ENCODE results near the gene DNAJC22. TPM values are rescaled to one million over a fixed set of nuclear protein-coding genes. Genes with fewer than 3 reads are reported as not detected.
A peak's percentile ranks its signal among the peaks of the same experiment; 100 is the strongest.

DNAJC22 gene
- total RNA-seq, 1 donor from 2014 or later, result 4.5 TPM

DNA sequence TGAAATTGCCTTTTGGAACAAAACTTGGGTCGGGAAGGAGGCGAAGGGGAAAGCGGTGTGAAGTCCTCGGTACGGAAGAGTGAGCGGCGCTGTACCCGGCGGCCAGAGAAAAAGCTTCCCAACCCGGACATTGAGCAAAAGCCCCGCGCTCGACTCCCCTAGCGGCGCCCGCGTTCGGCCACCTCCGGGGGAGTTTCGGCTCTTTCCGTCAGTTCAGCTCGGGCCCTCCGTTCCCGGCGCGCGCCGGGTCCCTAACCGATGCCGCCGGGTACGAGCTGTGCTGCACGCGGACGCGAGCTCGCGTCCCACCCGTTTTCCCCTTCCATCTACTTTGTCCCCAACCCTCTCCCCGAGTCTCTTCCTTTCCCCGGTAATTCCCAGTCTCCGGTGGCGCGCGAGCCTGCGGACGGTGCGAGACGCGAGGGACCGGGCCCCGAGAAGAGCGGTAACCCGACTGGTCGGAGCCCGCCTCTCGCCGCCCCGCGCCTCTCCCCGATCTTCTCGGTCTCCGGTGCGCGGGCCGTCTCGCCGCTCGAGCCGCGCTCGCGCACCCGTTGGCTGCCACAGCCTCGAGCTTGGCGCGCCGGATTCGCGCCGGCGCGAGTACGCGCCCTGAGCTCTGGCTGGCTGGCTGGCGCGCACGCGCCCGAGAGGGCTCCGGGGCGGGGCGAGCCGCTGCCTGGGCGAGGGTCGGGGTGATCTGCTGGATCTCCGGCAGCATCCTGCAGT, 20.1 kb downstream of the DNAJC22 start:
- peaks cover 11% of the 10 kb centered on the region for H3K9me3 Mint-ChIP-seq (ENCODE audit: unreplicated experiment)
- peaks cover 12% of the 10 kb centered on the region for H3K4me1 Mint-ChIP-seq (ENCODE audit: low read depth, unreplicated experiment)
- TF ChIP-seq CTCF (IDR thresholded peaks at IDR 0.05; ENCODE audit: partially characterized antibody, unreplicated experiment), result no peak
- DNase-seq, result peak; percentile 95
- H3K27ac Mint-ChIP-seq (ENCODE audit: unreplicated experiment), result peak overlapping the region; percentile 96
- peak overlapping the region; percentile 99 for H3K4me3 Mint-ChIP-seq (ENCODE audit: unreplicated experiment)
- H3K36me3 Mint-ChIP-seq (ENCODE audit: unreplicated experiment), result no peaks in the 10 kb centered on the region
- H3K27me3 Mint-ChIP-seq (ENCODE audit: unreplicated experiment), result peaks cover 13% of the 10 kb centered on the region

DNA sequence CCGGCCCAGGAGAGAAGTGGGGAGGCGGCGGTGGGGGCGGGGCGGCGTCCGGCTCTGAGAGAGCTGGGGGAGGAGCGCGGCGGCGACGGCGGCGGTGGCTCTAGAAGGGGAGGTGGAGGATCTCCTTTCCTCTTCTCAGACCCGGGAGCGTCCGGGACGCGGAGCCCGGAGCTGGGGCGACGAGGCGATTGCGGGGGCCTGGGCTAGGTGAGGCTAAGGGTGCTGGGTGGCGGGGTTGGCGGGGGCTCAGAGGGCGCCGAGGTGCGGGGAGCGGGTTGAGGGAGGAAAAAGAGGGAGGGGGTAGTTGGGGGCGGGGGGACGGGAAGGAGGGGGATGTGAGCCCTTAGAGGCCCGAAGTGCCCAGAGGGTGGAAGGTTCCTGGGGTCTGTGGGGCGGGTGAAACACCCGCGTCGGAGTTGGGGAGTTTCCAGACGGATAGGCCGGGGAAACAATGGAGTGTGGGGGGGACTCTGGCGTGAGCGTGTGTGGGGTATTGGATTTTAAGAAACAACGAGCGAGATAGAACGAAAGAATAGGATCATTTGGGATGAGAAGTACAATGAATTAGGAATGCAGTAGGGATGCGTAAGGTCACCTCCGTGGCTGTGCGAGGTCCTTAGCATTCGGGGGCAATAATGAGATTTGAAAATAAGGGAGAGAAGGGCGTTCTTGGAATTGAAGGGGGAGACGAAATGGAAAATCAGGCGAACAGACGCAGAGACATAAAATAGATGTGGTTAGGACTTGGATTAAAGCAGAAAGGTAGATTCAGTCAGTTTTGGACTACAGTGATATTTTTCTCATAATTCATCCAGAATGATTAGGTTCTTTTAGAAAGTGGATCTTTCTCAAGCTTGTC, 20.9 kb downstream of the DNAJC22 start, which contains the start of gene SPATS2:
TSS of gene SPATS2 (plus strand) at position 82 of the 859 bp plus-strand sequence. CDS start 93,551 bp downstream, outside the sequence.
- DNase-seq, result peak; percentile 100
- Mint-ChIP-seq H3K36me3 (ENCODE audit: unreplicated experiment) (no peaks in the 10 kb centered on the region), H3K27ac (ENCODE audit: unreplicated experiment) (peak within 1 kb of the TSS; percentile 96), H3K27me3 (ENCODE audit: unreplicated experiment) (peaks cover 13% of the 10 kb centered on the region), H3K4me3 (ENCODE audit: unreplicated experiment) (peak within 1 kb of the TSS; percentile 99), H3K9me3 (ENCODE audit: unreplicated experiment) (peaks cover 11% of the 10 kb centered on the region), H3K4me1 (ENCODE audit: low read depth, unreplicated experiment) (peaks cover 12% of the 10 kb centered on the region)
- no peak for TF ChIP-seq CTCF (IDR thresholded peaks at IDR 0.05; ENCODE audit: partially characterized antibody, unreplicated experiment)

GRCh38 chr12:49368240-49368600, 21.5 kb downstream of the DNAJC22 start:
- Mint-ChIP-seq H3K27me3 (ENCODE audit: unreplicated experiment) (peaks cover 13% of the 10 kb centered on the region), H3K9me3 (ENCODE audit: unreplicated experiment) (peaks cover 11% of the 10 kb centered on the region), H3K27ac (ENCODE audit: unreplicated experiment) (peak overlapping the region; percentile 95), H3K4me3 (ENCODE audit: unreplicated experiment) (peak overlapping the region; percentile 99), H3K36me3 (ENCODE audit: unreplicated experiment) (no peaks in the 10 kb centered on the region), H3K4me1 (ENCODE audit: low read depth, unreplicated experiment) (peaks cover 12% of the 10 kb centered on the region)
- TF ChIP-seq CTCF (IDR thresholded peaks at IDR 0.05; ENCODE audit: partially characterized antibody, unreplicated experiment), result no peak
- no peak for DNase-seq

- Mint-ChIP-seq H3K4me3 (ENCODE audit: unreplicated experiment) (peak overlapping the region; percentile 39), H3K36me3 (ENCODE audit: unreplicated experiment) (no peaks in the 10 kb centered on the region), H3K27me3 (ENCODE audit: unreplicated experiment) (peaks cover 13% of the 10 kb centered on the region), H3K9me3 (ENCODE audit: unreplicated experiment) (peaks cover 11% of the 10 kb centered on the region), H3K27ac (ENCODE audit: unreplicated experiment) (no peak overlapping the region), H3K4me1 (ENCODE audit: low read depth, unreplicated experiment) (peaks cover 12% of the 10 kb centered on the region)
- peak; percentile 32 for TF ChIP-seq CTCF (IDR thresholded peaks at IDR 0.05; ENCODE audit: partially characterized antibody, unreplicated experiment)
- peak; percentile 33 for DNase-seq
Observed at GRCh38 chr12:49369411-49370145, 22.9 kb downstream of the DNAJC22 start.

All from glutamatergic neuron (in vitro differentiated cells).